Measurements from ENCODE around the gene CLSTN2. TPM values are rescaled to one million over a fixed set of nuclear protein-coding genes. Genes with fewer than 3 reads are reported as not detected.

The CLSTN2 gene
- total and polyA plus RNA-seq, 4 donors: 20.7 to 44.5 (median 22.7) TPM

DNA sequence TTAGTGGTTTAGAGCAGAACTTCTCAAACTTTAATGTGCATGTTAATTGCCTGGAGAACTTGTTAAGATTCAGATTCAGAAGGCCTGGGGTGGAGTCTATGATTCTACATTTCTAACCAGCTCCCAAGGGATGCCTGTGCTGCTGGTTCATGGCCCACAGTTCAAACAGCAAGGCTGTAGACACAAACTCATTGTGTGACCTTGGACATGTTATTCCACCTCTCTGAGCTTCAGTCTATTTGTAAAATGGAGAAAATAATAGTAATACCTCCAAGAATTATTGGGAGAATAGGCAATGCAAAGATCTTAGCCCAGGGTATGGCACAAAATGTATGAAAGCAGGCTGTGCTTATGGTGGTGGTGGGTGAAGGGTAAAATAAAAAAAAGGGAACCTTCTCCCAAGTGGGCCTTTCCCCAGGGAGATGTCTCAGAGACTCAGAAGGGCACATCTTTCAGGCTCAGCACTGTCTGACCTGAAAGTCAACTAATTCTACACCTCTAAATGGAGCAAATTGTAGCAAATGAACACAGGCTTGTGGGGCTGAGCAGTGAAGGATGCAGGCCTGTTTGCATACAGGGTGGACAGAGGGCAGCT, 566.9 kb downstream of the CLSTN2 start:
- no peaks in the 10 kb centered on the region for H3K36me3 ChIP-seq (ENCODE audit: control insufficient read depth, insufficient read depth, low read length)
- H3K4me3 ChIP-seq (ENCODE audit: low read depth, low read length): no peak overlapping the region
- DNase-seq (ENCODE audit: low read depth in 4 of 6, low spot score in 6 of 6): no peak
- no peaks in the 10 kb centered on the region for H3K27me3 ChIP-seq (ENCODE audit: control insufficient read depth, insufficient read depth, low read length)
- H3K4me1 ChIP-seq (ENCODE audit: control insufficient read depth, insufficient read depth, low read length): peaks cover 3% of the 10 kb centered on the region
- no peak overlapping the region for H3K27ac ChIP-seq (ENCODE audit: low read depth, low read length)
- H3K9me3 ChIP-seq (ENCODE audit: control insufficient read depth, insufficient read depth, low read length): no peaks in the 10 kb centered on the region

DNA sequence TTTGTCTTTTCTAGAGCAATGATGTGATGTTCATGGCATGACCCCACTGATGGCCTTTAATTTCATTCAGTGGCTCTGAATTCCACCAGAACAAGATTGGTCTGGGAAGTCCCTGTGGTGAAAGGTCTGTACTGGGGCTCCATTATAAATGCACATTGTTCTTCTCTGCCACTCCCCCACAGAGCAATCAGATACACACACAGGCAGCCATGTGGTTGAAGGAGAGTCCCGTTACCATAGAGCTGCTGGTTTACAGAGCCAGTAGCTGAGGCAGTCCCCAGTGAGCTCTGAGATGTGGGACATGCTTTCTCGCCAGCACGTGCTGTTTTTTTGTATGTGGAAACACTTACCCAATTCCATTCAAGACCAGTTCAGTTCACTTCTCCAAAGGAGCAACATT, 570.2 kb downstream of the CLSTN2 start:
- 0% methylated on average over 1 of the region's 3 CpGs for WGBS (ENCODE audit: insufficient coverage)
- Histone ChIP-seq H3K4me3 (ENCODE audit: low read depth, low read length) (no peak overlapping the region), H3K9me3 (ENCODE audit: control insufficient read depth, insufficient read depth, low read length) (no peaks in the 10 kb centered on the region), H3K27me3 (ENCODE audit: control insufficient read depth, insufficient read depth, low read length) (no peaks in the 10 kb centered on the region), H3K4me1 (ENCODE audit: control insufficient read depth, insufficient read depth, low read length) (peaks cover 3% of the 10 kb centered on the region), H3K36me3 (ENCODE audit: control insufficient read depth, insufficient read depth, low read length) (no peaks in the 10 kb centered on the region), H3K27ac (ENCODE audit: low read depth, low read length) (no peak overlapping the region)
- peak in 3 of 6 donors; percentile 15 to 63 (median 21) for DNase-seq (ENCODE audit: low read depth in 4 of 6, low spot score in 6 of 6)

DNA sequence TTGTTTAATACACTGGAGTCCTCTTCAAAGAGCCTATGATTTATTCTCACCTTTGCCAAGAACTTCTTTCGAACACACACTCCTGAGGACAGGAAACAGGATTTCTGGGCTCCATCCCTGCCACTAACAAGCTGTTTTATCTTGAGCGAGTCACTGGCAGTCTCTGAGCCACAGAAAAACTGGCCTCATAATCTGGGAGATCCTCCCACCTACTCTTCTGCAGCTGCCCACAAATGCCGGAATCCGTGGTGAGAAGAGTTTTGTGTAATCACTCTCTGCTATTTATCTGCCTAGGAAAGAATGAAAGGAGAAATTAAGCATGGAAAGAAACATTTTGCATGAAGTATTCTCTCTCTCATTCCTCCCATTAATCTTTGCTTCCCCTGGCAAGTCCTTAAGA, 570.9 kb downstream of the CLSTN2 start:
- Histone ChIP-seq H3K4me1 (ENCODE audit: control insufficient read depth, insufficient read depth, low read length) (peaks cover 3% of the 10 kb centered on the region), H3K4me3 (ENCODE audit: low read depth, low read length) (no peak overlapping the region), H3K27ac (ENCODE audit: low read depth, low read length) (no peak overlapping the region), H3K27me3 (ENCODE audit: control insufficient read depth, insufficient read depth, low read length) (no peaks in the 10 kb centered on the region), H3K36me3 (ENCODE audit: control insufficient read depth, insufficient read depth, low read length) (no peaks in the 10 kb centered on the region), H3K9me3 (ENCODE audit: control insufficient read depth, insufficient read depth, low read length) (no peaks in the 10 kb centered on the region)
- no peak for DNase-seq (ENCODE audit: low read depth in 4 of 6, low spot score in 6 of 6)
- WGBS (ENCODE audit: insufficient coverage): 80% methylated on average over 1 of the region's 4 CpGs

DNA sequence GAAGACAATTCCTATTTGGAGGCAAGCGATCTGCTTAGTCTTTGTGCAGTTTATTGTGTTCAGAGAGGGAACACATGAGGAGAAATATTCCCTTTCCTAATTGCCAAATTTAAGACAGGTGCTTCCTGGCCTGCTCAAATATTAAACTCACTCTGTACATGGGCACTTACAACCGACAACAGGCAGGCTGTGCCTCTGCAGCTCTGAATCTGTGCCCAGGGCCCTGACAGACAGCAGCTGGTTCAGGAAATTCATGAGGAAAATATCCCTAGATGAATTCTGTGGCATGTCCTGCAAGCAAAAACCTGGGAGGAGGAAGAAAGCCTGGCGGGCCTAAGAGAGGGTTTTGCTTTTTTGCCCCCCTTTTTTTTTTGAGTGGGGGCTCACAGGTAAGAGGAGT, 573.6 kb downstream of the CLSTN2 start:
- H3K9me3 ChIP-seq (ENCODE audit: control insufficient read depth, insufficient read depth, low read length): no peaks in the 10 kb centered on the region
- no peak overlapping the region for H3K4me3 ChIP-seq (ENCODE audit: low read depth, low read length)
- H3K27me3 ChIP-seq (ENCODE audit: control insufficient read depth, insufficient read depth, low read length): no peaks in the 10 kb centered on the region
- no peaks in the 10 kb centered on the region for H3K36me3 ChIP-seq (ENCODE audit: control insufficient read depth, insufficient read depth, low read length)
- H3K27ac ChIP-seq (ENCODE audit: low read depth, low read length): no peak overlapping the region
- peak in 3 of 6 donors; percentile 6 to 35 (median 27) for DNase-seq (ENCODE audit: low read depth in 4 of 6, low spot score in 6 of 6)
- H3K4me1 ChIP-seq (ENCODE audit: control insufficient read depth, insufficient read depth, low read length): peaks cover 3% of the 10 kb centered on the region
- WGBS (ENCODE audit: insufficient coverage): 71% methylated on average over 2 of the region's 3 CpGs

DNA sequence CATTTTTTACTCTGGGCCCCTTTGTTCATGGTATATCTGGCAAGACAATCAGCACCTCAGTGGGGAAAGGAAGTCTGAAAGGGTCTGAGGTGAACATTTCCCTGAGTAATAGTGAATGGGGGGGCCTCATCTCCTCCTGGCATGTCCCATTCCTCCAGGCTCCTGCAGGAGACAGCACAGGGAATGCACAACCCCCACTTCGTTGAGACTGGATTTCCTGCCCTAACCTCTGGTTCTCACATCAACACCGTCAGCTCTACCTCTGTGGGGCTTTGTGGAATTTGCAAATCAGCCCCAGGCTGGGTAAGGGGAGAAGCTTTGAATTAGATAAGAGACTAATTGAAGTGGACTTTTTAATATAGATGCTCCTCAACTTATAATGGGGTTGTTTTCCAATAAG, 574.5 kb downstream of the CLSTN2 start:
- no peak for DNase-seq (ENCODE audit: low read depth in 4 of 6, low spot score in 6 of 6)
- WGBS (ENCODE audit: insufficient coverage): no CpG with 5 or more reads among the region's 2 CpGs

DNA sequence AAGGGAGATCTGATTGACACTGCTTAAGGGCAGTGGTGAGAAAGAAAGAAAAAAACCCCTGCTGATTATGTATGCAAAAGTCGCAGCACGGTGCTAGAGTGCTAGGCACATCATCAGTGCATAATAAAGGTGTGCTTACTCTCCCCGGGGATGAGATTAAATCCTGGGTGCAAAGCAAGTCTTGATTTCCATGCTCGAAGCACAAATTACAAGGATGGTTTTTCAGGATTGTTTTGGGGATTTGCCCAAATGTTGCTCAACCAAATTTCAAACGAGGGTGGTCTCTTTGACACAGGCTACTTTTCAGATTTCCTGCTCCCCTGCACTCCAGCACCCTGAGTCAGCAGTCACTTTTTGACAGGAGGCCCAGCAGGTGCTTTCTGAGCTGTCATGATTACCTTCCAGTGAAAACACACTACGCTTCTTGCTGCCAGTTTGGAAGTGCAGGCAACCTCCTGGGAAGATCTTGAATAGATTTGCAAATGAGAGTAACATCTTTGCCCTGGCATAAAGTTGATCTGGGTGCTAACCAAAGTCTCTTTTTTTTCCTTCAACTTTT, 575.4 kb downstream of the CLSTN2 start:
- no peaks in the 10 kb centered on the region for H3K9me3 ChIP-seq (ENCODE audit: control insufficient read depth, insufficient read depth, low read length)
- WGBS (ENCODE audit: insufficient coverage): 16% methylated on average over 4 of the region's 6 CpGs

More for the DNA sequence above, 574.5 kb downstream of the CLSTN2 start:
- no peaks in the 10 kb centered on the region for H3K36me3 ChIP-seq (ENCODE audit: control insufficient read depth, insufficient read depth, low read length)
- peaks cover 3% of the 10 kb centered on the region for H3K4me1 ChIP-seq (ENCODE audit: control insufficient read depth, insufficient read depth, low read length)
- H3K27ac ChIP-seq (ENCODE audit: low read depth, low read length): no peak overlapping the region
- H3K27me3 ChIP-seq (ENCODE audit: control insufficient read depth, insufficient read depth, low read length): no peaks in the 10 kb centered on the region
- H3K4me3 ChIP-seq (ENCODE audit: low read depth, low read length): no peak overlapping the region
- no peaks in the 10 kb centered on the region for H3K9me3 ChIP-seq (ENCODE audit: control insufficient read depth, insufficient read depth, low read length)

DNA sequence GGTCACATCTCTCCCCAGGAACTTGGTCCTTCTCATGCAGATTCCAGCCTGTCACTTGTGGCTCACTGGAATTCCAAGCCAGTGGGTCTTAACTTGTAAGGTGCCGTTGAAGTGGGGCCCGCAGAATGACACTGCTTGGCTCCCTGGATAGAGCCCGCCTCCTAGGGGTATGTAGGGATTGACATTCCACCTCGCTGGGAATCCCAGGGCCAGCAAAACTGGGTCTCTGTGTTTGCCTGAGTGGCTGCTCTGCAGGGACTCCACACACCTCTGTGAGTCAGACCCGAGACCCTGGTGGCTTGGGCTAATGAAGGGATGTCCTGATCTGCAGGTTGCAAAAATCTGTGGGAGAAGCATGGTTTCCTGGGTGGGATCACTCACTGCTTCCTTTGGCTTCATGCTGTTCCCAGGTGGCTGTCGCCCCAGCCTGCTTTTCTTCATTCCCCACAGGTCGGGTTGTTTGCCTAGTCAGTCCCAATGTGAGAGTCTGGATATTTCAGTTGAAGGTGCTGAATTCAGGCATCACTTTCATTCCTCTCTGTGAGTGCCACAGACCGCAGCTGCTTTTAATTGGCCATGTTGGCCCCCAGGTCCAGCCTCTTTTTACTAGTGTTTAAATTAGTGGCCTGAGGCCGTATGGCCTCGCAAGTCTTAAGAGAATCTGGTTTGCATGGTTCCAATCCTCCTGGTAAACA, 586.9 kb downstream of the CLSTN2 start:
- H3K9me3 ChIP-seq (ENCODE audit: control insufficient read depth, insufficient read depth, low read length): peaks cover 3% of the 10 kb centered on the region
- H3K27ac ChIP-seq (ENCODE audit: low read depth, low read length): no peak overlapping the region
- DNase-seq (ENCODE audit: low read depth in 4 of 6, low spot score in 6 of 6): no peak
- no peak overlapping the region for H3K4me3 ChIP-seq (ENCODE audit: low read depth, low read length)
- H3K4me1 ChIP-seq (ENCODE audit: control insufficient read depth, insufficient read depth, low read length): no peaks in the 10 kb centered on the region
- H3K27me3 ChIP-seq (ENCODE audit: control insufficient read depth, insufficient read depth, low read length): no peaks in the 10 kb centered on the region
- 91% methylated on average over 5 of the region's 10 CpGs for WGBS (ENCODE audit: insufficient coverage)
- no peaks in the 10 kb centered on the region for H3K36me3 ChIP-seq (ENCODE audit: control insufficient read depth, insufficient read depth, low read length)

More for the DNA sequence above, 575.4 kb downstream of the CLSTN2 start:
- peaks cover under 1% of the 10 kb centered on the region for H3K4me1 ChIP-seq (ENCODE audit: control insufficient read depth, insufficient read depth, low read length)
- H3K36me3 ChIP-seq (ENCODE audit: control insufficient read depth, insufficient read depth, low read length): no peaks in the 10 kb centered on the region
- DNase-seq (ENCODE audit: low read depth in 4 of 6, low spot score in 6 of 6): no peak
- H3K27me3 ChIP-seq (ENCODE audit: control insufficient read depth, insufficient read depth, low read length): no peaks in the 10 kb centered on the region
- H3K4me3 ChIP-seq (ENCODE audit: low read depth, low read length): no peak overlapping the region
- H3K27ac ChIP-seq (ENCODE audit: low read depth, low read length): no peak overlapping the region

DNA sequence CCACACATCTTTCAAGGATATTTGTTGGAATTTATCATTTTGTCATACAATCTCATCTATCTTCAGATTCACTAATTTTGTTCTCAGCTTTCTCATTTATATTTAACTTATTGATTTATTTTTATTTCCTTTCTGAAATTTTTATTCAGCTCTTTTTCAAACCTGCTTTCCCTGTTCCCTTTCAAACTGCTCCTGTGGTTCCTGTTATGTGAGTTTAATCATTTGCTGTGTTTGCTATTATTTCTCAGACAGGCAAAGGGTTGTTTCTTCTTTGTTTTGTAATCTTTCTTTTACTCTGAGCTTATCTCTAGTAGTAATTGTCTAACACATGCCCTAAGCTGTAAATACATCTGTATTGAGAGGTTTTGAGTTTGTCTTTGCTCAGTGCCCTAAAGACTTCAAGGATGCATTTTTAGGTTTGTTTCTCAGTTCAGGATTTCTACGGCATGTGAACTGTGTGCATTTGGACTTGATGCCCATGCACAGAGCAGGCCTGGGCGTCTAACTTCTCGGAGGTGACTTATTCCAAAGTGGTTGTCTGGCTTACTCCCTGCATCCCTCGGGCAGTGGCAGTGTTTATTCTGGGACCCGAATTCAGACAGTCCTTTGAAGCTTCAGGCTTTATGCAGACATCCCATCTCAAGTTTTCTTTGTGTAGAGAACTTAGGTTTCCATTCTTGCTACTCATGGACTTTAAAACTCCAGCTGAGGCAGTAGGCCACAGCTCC, 587.8 kb downstream of the CLSTN2 start:
- Histone ChIP-seq H3K27ac (ENCODE audit: low read depth, low read length) (no peak overlapping the region), H3K27me3 (ENCODE audit: control insufficient read depth, insufficient read depth, low read length) (no peaks in the 10 kb centered on the region), H3K9me3 (ENCODE audit: control insufficient read depth, insufficient read depth, low read length) (peaks cover 3% of the 10 kb centered on the region), H3K4me3 (ENCODE audit: low read depth, low read length) (no peak overlapping the region), H3K4me1 (ENCODE audit: control insufficient read depth, insufficient read depth, low read length) (no peaks in the 10 kb centered on the region), H3K36me3 (ENCODE audit: control insufficient read depth, insufficient read depth, low read length) (no peaks in the 10 kb centered on the region)
- WGBS (ENCODE audit: insufficient coverage): 92% methylated on average over 5 of the region's 5 CpGs
- no peak for DNase-seq (ENCODE audit: low read depth in 4 of 6, low spot score in 6 of 6)

DNA sequence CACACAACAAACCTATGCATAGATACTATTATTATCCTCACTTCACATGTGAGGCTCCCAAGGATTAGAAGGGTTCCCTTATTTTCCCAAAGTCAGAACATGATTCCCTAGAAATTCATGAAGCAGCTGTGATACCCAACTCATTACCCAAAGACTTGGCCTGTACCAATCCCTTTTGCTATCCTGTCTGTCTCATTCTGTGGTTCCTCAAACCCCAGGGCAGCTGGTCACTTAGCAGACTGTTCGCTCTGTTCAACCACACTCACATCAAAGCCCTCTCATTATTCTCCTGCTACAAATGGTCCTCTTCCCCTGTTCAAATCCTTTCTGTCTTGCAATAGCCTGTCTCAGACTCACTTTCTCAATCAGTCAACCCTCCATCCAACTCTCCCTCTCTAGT, 588.6 kb downstream of the CLSTN2 start:
- Histone ChIP-seq H3K9me3 (ENCODE audit: control insufficient read depth, insufficient read depth, low read length) (peaks cover 3% of the 10 kb centered on the region), H3K27me3 (ENCODE audit: control insufficient read depth, insufficient read depth, low read length) (no peaks in the 10 kb centered on the region), H3K36me3 (ENCODE audit: control insufficient read depth, insufficient read depth, low read length) (no peaks in the 10 kb centered on the region), H3K4me1 (ENCODE audit: control insufficient read depth, insufficient read depth, low read length) (no peaks in the 10 kb centered on the region), H3K27ac (ENCODE audit: low read depth, low read length) (no peak overlapping the region), H3K4me3 (ENCODE audit: low read depth, low read length) (no peak overlapping the region)
- 100% methylated on average over 1 of the region's 1 CpG for WGBS (ENCODE audit: insufficient coverage)
- DNase-seq (ENCODE audit: low read depth in 4 of 6, low spot score in 6 of 6): no peak

Measured in spinal cord (tissue), 10 donors.